ENCODE results near the gene CEACAM18.

CEACAM18 gene

GRCh38 chr19:51457351-51458013 is 20.9 kb upstream of the CEACAM18 start:
- TF ChIP-seq CTCF (IDR thresholded peaks at IDR 0.05; ENCODE audit: insufficient read depth, missing control alignments): no peak
- DNase-seq (ENCODE audit: insufficient read length, low spot score) (no peak), FAIRE-seq (no peak)

- no peak for DNase-seq (ENCODE audit: insufficient read length, low spot score)
- no peak for FAIRE-seq
- TF ChIP-seq CTCF (IDR thresholded peaks at IDR 0.05; ENCODE audit: insufficient read depth, missing control alignments): no peak
These were observed 20.2 kb upstream of the CEACAM18 start, which contains the start of gene SIGLEC8 for GRCh38 chr19:51458051-51458645. Gene SIGLEC8, minus strand, starts transcription at chr19:51458454. Its CDS starts 67 bp downstream, at chr19:51458387.

GRCh38 chr19:51458899-51459505 is 19.3 kb upstream of the CEACAM18 start:
- FAIRE-seq (no peak), DNase-seq (ENCODE audit: insufficient read length, low spot score) (no peak)
- TF ChIP-seq CTCF (IDR thresholded peaks at IDR 0.05; ENCODE audit: insufficient read depth, missing control alignments): no peak

DNA sequence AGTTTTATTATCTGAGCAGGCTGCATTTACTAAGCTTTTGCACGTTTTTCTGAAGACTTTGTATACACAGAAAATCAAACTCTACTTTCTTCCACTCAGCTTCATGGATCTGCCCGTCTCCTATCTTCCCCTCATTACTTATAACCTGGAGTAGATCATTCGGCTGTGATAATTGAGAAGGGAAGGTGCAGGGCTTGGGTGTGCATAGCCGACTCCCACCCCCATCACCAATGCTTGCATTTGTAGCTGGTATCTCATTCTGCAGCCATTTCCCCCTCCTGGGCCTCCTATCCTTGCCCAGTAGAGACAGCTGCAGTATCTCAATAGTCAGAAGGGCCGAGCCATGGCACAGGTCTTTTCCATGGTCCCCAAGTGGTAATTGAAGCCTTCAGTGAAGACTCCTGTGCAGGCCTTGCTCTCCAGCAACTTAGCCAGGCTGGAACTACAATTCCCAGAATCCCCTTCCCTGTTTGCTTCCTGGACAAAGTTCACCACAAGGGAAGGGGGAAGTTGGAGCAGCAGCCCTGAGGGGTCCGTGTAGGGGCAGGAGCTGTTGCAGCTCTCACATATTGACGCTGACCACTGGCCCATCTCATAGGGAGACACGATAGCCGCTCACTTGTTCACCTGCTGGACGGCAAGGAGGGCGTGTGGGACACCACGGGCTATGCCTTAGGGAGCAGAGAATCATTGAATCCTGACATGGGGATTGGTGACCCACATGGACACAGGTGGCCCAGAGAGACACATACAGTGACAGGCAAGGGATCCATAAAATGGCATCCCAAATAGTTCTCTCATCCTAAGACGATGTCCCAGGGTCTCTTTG is 18.0 kb upstream of the CEACAM18 start:
- TF ChIP-seq CTCF (IDR thresholded peaks at IDR 0.05; ENCODE audit: insufficient read depth, missing control alignments): no peak
- FAIRE-seq (no peak), DNase-seq (ENCODE audit: insufficient read length, low spot score) (no peak)

DNA sequence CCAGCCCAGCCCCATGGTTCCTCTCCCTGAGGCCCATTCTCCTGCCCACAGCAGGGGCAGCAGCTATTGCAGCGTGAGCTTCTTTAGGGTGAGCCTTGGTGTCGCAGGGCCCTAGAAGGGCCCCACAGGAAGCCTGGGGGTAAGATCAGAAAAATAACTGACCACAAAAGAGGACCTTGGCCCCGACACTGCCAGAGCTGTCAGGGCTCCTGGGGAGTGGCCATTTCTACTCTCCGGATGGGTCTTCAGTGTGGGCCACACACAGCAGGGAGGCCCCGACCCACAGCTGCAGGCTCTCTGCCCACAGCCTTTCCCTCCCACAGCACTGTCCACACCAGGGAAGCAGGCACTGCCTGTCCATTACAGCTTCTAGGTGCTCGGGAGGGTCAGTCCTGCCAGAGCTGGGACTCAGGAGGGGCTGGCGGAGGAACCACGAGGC is 16.6 kb upstream of the CEACAM18 start:
- DNase-seq (ENCODE audit: insufficient read length, low spot score) (no peak), FAIRE-seq (no peak)
- no peak for TF ChIP-seq CTCF (IDR thresholded peaks at IDR 0.05; ENCODE audit: insufficient read depth, missing control alignments)

GRCh38 chr19:51462276-51462675 is 16.1 kb upstream of the CEACAM18 start:
- FAIRE-seq (no peak), DNase-seq (ENCODE audit: insufficient read length, low spot score) (no peak)
- TF ChIP-seq CTCF (IDR thresholded peaks at IDR 0.05; ENCODE audit: insufficient read depth, missing control alignments): no peak

All from D721Med (cell line).